ENCODE measurements around the gene KMT2D. TPM values are rescaled to one million over a fixed set of nuclear protein-coding genes. Genes with fewer than 3 reads are reported as not detected.
A peak's percentile ranks its signal among the peaks of the same experiment; 100 is the strongest.

KMT2D gene
- total and polyA plus RNA-seq, 2 of the 8 experiments (the other 6 are each of a cell fraction or from before 2014, with no cell fraction given), result 9.1 to 86.3 TPM

DNA sequence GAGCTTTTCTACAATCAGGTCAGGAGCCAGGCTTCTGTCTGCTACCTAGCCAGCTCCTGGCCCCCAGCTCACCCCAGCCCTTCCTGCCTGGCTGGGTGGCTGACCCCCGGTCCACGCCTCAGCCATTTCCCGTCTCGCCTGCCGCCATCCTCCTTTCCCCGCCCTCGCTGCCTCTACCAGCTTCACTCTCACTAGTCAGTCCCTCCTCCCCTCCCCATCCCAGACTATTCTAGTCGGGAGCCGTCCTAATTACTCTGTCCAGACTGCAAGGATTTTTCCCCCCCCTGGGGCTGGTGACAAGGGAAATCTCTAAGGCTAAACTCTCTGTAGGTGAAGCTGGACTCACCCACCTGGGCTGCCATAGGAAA, 33.2 kb upstream of the KMT2D start:
- Histone ChIP-seq H4K5ac (ENCODE audit: insufficient read length, low read depth, low read length) (no peak overlapping the region), H3K23ac (ENCODE audit: insufficient read length) (no peak overlapping the region), H2BK120ac (replicated peaks; ENCODE audit: low read depth, low read length) (no peak overlapping the region), H2BK5ac (ENCODE audit: low read depth, low read length) (no peak overlapping the region), H3K27ac (ENCODE audit: low read depth, low read length) (no peak overlapping the region), H3K79me2 (ENCODE audit: control insufficient read depth in 1 of 2, insufficient read depth in 2 of 2, low read length in 2 of 2) (no peaks in the 10 kb centered on the region), H2BK20ac (ENCODE audit: low read length) (no peak overlapping the region), H3K36me3 (ENCODE audit: control insufficient read depth in 2 of 4, insufficient read depth in 4 of 4, low read length in 3 of 4) (peaks cover 2 to 10% (median 4%) of the 10 kb centered on the region in 4 experiments; a peak in 4 of 8 replicates), H3K27me3 (replicated peaks in 1 of 4; ENCODE audit: control insufficient read depth in 3 of 4, extremely low read depth in 1 of 4, insufficient read depth in 3 of 4, low read length in 3 of 4) (peaks cover 50 to 67% (median 66%) of the 10 kb centered on the region in 4 experiments), H3K4me3 (ENCODE audit: extremely low read depth in 1 of 4, insufficient read depth in 2 of 4, low read depth in 3 of 4, low read length in 4 of 4) (peak overlapping the region; percentile 13 to 54 (median 40); a peak in 7 of 8 replicates), H3K14ac (ENCODE audit: insufficient read length) (no peak overlapping the region), H3K9ac (replicated peaks in 1 of 4; ENCODE audit: extremely low read depth in 1 of 4, low read depth in 3 of 4, low read length in 3 of 4) (no peak overlapping the region; a peak in 1 of 7 replicates), H3K79me1 (ENCODE audit: low read depth, low read length) (no peaks in the 10 kb centered on the region), H2AK5ac (ENCODE audit: low read depth, low read length) (no peak overlapping the region), H2BK12ac (ENCODE audit: low read depth, low read length) (no peak overlapping the region), H2AFZ (ENCODE audit: low read length) (no peak overlapping the region), H3K23me2 (ENCODE audit: low read depth, low read length) (peaks cover 10% of the 10 kb centered on the region), H3K4ac (replicated peaks; ENCODE audit: insufficient read length, low read depth, low read length) (no peak overlapping the region), H3K18ac (ENCODE audit: extremely low read depth, low read length) (no peak overlapping the region), H3K4me2 (ENCODE audit: insufficient read depth in 1 of 2, low read depth in 2 of 2, low read length in 2 of 2) (peak overlapping the region; percentile 71 to 89), H3K9me3 (ENCODE audit: insufficient read depth in 2 of 2, low read depth in 1 of 2, low read length in 1 of 2) (no peaks in the 10 kb centered on the region; a peak in 1 of 4 replicates), H3K4me1 (replicated peaks in 1 of 4; ENCODE audit: control insufficient read depth in 3 of 4, insufficient read depth in 4 of 4, low read length in 3 of 4) (peaks cover 0 to 43% (median 18%) of the 10 kb centered on the region in 4 experiments; a peak in 6 of 7 replicates), H2BK15ac (ENCODE audit: low read length) (no peak overlapping the region), H4K8ac (ENCODE audit: extremely low read depth, insufficient read depth, low read length) (no peak overlapping the region), H3K56ac (replicated peaks; ENCODE audit: insufficient read length, low read depth, low read length) (no peak overlapping the region), H4K20me1 (replicated peaks in 1 of 2; ENCODE audit: control insufficient read depth in 1 of 2, insufficient read depth in 2 of 2, low read length in 2 of 2) (peaks cover 4 to 9% of the 10 kb centered on the region in 2 experiments), H4K91ac (replicated peaks; ENCODE audit: insufficient read length, low read length) (no peak overlapping the region)
- DNase-seq (ENCODE audit: low read depth in 1 of 2, low spot score in 2 of 2), result peak in 1 of 2 experiments; percentile 61
- no peak for FAIRE-seq
- ChIA-PET POLR2A (ENCODE audit: partially characterized antibody) (interaction anchor here (1.1 to 6.4 kb wide), 10 partner anchors 10 to 37 kb away, joined by 3 to 66 read pairs (median 7); partner anchors contain the start of genes KMT2D, LMBR1L, RHEBL1 and TUBA1B), CTCF (ENCODE audit: partially characterized antibody) (interaction anchor here (0.6 to 11.2 kb wide), 14 partner anchors 8 to 278 kb away, joined by 3 to 178 read pairs (median 10); partner anchors contain the start of genes LMBR1L and RHEBL1)
- WGBS, 2 experiments (ENCODE audit: extremely low coverage in 1 of 2, insufficient coverage in 1 of 2, insufficient read length in 1 of 2, insufficient replicate concordance in 2 of 2, low coverage in 1 of 2, low lambda C conversion rate in 2 of 2, missing lambda C conversion rate in 1 of 2), result 15% methylated on average over 9 of the region's 9 CpGs; no CpG with 5 or more reads in 1 of the 2 experiments
- no peak for TF ChIP-seq PHF8 (conservative IDR thresholded peaks at IDR 0.05; ENCODE audit: low read depth, low read length)

Data from H1 (cell line).